GM12872 (cell line): Measurements from ENCODE around the gene PTTG1IP.

ENCODE experiments used
- TF ChIP-seq, protein P1 (sequence below): IDR thresholded peaks from 3 replicates; pipeline ENCODE4 v1.5.1; 2011; ENCODE audit warnings: low read depth, mild to moderate bottlenecking, low read length, moderate library complexity; ENCODE audit not compliant: insufficient read depth

PTTG1IP gene

DNA sequence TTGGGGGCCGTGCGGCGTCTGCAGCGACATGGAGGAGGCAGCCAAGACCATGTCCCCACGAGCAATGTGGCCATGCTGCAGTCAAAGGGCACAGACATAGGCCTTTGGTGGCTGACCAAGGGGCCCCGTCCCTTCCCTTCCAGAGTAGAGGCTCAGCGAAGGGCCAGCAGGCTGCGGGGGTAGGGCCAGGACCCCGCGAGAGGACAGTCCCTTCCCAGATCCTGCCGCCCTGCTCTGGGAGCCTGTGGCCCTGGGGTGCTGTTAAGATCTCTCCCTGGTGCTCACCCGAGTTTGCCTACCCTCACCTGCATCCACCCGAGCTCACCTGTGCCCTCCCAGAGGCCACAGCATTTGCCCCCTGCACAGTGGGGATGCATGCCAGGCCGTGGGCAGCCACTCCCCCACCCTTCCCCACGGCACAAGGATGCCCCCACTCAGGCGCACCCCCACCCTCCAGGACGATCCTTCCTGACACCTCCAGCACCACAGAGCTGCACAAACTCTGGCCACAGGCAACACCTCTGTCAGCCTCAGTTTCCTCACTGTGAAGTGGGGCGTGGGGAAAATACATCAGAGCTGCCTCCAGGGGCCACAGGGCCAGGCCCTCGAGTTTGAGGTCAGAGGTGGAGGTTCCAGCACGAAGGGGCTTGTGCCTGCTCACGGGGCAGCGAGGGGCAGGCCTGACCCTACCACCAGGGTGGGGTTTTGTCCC, 31.7 kb upstream of the PTTG1IP start:
- TF ChIP-seq, protein P1, sequence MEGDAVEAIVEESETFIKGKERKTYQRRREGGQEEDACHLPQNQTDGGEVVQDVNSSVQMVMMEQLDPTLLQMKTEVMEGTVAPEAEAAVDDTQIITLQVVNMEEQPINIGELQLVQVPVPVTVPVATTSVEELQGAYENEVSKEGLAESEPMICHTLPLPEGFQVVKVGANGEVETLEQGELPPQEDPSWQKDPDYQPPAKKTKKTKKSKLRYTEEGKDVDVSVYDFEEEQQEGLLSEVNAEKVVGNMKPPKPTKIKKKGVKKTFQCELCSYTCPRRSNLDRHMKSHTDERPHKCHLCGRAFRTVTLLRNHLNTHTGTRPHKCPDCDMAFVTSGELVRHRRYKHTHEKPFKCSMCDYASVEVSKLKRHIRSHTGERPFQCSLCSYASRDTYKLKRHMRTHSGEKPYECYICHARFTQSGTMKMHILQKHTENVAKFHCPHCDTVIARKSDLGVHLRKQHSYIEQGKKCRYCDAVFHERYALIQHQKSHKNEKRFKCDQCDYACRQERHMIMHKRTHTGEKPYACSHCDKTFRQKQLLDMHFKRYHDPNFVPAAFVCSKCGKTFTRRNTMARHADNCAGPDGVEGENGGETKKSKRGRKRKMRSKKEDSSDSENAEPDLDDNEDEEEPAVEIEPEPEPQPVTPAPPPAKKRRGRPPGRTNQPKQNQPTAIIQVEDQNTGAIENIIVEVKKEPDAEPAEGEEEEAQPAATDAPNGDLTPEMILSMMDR = no peak

DNA sequence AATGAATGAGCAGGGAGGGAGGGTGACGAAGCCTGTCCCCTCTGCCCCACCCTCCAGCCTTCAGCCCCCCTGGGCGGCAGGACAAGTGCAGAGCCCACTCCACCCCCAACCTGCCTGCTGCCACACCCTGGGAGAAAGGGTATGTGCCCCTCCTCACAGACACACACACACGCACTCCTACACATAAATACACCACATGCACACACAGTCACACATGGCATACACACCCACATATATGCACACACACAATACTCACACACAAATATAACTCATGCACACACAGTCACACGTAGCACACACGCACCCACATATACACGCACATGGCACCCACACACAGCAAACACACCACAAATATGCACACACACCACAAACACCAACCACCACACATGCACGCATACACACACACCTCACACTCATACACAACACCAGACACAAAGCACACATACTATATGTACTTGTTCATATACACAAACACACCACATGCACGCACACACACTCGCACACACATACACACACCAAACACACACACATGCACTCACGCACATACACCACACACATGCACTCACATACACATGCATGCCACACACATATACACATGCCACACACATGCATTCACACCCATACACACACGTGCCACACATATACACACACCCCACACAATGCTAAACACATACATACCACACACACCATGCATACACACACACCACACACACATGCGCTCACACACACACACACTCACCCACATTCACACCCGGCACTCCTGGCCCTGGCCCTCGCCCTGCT, 30.8 kb upstream of the PTTG1IP start:
- TF ChIP-seq, protein P1 = no peak

DNA sequence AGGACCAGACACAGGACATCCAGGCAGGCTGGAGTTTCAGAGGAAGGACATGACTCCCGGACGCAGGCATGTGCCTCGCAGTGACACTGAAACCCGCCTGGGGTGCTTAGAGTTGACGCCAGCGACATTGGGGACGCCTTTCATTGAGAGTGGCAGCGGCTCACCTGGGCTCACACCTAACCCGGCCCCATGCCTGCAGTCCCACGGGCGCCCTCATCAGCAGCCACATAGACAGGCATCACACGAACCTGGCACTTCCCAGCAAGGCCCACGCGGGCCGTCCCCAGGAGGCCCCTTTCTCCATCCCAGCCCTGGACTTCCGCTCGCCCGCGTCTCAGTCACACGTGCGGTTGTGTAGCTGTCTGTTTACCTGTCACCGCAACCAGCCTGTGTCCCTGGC, 30.2 kb upstream of the PTTG1IP start:
- TF ChIP-seq, protein P1 = no peak

DNA sequence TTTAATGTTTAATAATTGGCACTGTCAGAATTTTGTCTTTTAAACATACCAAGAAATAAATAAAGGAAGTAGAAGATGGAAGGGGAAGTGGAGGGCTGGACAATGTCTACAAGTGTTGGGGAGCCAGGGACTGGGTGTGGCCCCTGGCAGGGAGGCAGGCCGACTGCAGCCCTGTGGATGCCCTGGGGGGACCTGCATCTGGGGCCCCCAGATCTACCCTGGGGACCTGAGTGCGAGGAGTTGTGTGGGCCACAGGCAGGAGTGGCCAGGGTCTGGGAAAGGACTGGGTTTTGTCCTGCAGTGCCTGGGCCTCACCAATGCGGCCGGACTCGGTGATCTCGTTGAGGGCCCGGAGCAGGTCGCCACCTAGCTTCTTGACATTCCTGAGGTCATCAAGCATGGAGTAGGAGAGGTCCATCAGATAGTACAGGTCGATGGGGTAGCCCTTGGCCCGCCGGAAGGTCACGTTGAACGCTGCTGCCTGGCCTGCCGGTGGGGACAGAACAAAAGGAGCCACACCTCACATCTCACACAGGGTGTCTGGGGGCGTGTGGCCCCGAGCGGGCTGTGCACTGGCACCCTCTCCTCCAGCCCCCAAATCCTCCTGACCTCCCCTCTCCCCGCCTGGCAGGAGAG, 29.7 kb upstream of the PTTG1IP start:
- TF ChIP-seq, protein P1 = no peak

DNA sequence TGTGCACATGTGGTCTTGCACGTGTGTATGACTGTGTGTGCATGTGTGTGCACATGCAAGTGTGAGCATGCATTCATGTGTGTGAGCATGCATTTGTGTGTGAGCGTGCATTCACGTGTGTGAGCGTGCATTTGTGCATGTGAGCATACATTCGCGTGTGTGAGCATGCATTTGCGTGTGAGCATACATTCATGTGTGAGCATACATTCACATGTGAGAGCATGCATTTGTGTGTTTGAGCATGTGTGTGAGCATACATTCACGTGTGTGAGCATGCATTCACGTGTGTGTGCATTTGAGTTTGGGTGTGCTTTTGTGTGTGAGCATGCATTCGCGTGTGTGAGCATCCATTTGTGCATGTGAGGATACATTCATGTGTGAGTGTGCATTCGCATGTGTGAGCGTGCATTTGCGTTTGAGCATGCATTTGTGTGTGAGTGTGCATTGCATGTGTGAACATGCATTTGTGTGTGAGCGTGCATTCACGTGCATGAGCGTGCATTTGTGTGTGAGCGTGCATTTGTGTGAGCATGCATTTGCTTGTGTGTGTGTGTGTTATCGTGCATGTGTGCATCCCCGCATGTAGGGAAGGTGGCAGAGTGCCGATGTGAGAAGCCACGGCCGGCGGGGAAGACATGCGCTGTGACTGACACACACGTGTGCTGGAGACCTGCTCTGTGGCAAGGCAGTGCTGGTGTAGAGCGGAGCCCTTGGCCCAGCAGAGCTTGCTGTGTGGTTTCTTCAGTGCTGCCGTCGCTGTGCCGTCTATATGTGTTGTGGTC, 29.0 kb upstream of the PTTG1IP start:
- TF ChIP-seq, protein P1 = no peak

DNA sequence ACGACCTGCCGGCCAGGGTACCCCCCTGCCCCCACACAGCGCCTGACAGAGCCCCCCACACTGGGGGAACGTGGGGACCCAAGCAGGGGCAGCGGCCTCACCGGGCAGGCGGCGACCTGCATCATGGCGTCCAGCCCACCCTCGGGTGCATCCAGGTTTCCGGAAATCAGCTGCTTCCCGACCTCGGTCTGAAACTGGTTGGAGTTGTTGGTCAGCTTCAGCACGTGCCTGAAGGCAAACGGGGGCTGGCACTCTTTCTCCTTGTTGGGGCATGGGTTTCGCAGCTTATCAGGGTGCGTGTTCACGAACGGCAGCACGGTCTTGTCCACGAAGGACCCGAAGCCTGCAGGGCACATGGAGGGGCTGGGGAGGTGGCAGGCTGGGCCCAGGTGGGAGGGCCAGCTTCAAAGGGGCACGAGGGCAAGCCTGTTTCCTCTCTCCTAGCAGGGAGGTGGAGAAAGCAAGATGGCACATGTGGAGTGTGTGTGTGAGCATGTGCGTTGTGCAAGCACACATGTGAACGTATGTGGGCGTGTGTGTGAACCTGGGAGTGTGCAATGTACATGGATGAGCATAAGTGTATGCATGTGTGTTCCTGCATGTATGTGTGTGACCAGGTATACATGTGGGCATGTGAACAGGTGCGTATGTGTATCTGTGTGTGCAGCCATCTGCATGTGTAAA, 28.0 kb upstream of the PTTG1IP start:
- TF ChIP-seq, protein P1 = no peak
